Mucosa of rectum (tissue), 2 donors: Measurements from ENCODE around the gene FTH1.
"Not testable (repeated sequence)": the region's sequence is repeated elsewhere in the genome, so short reads cannot be mapped to it uniquely, and the experiment has no call there.

Experiments used
- H3K27ac ChIP-seq, 2 donors: one replicate each; pipeline ENCODE4 v1.7.0; 2013; ENCODE audit warnings: inconsistent platforms in 2 of 2, low read depth in 2 of 2, low read length in 2 of 2
- H3K27me3 ChIP-seq, 2 donors: one replicate each; pipeline ENCODE4 v1.7.0; 2013; ENCODE audit warnings: low read length in 2 of 2; ENCODE audit not compliant: control insufficient read depth in 2 of 2, insufficient read depth in 2 of 2
- H3K36me3 ChIP-seq, 2 donors: one replicate each; pipeline ENCODE4 v1.7.0; 2013; ENCODE audit warnings: low read length in 2 of 2; ENCODE audit not compliant: control insufficient read depth in 2 of 2, insufficient read depth in 2 of 2
- H3K4me1 ChIP-seq, 2 donors: one replicate each; pipeline ENCODE4 v1.7.0; 2013; ENCODE audit warnings: low read length in 2 of 2, mild to moderate bottlenecking in 1 of 2; ENCODE audit not compliant: control insufficient read depth in 2 of 2, insufficient read depth in 2 of 2
- H3K4me3 ChIP-seq, 2 donors: one replicate each; pipeline ENCODE4 v1.7.0; 2013; ENCODE audit warnings: low read length in 2 of 2
- H3K9ac ChIP-seq, 2 donors: one replicate each; pipeline ENCODE4 v1.7.0; 2013; ENCODE audit warnings: low read length in 2 of 2, low read depth in 1 of 2, mild to moderate bottlenecking in 1 of 2
- H3K9me3 ChIP-seq, 2 donors: one replicate each; pipeline ENCODE4 v1.7.0; 2013; ENCODE audit warnings: low read length in 2 of 2; ENCODE audit not compliant: control insufficient read depth in 2 of 2
- donor health status: healthy.
- donor health status: Normal muscosa, but diverticular disease.

The FTH1 gene

GRCh38 chr11:61956191-61957020 is 11.0 kb downstream of the FTH1 start:
- Histone ChIP-seq H3K27me3 (no peaks in the 10 kb centered on the region), H3K36me3 (peaks cover 2 to 4% of the 10 kb centered on the region in 2 donors), H3K9ac (no peak overlapping the region), H3K27ac (no peak overlapping the region), H3K4me3 (peak overlapping the region in 1 of 2 donors; percentile 40), H3K9me3 (no peaks in the 10 kb centered on the region), H3K4me1 (peaks cover 2 to 4% of the 10 kb centered on the region in 2 donors)

GRCh38 chr11:61955422-61956135 is 11.9 kb downstream of the FTH1 start:
- H3K9ac ChIP-seq, result peak overlapping the region; percentile 47 to 53
- peaks cover 2 to 4% of the 10 kb centered on the region in 2 donors for H3K4me1 ChIP-seq
- no peaks in the 10 kb centered on the region for H3K9me3 ChIP-seq
- H3K27me3 ChIP-seq, result no peaks in the 10 kb centered on the region
- H3K27ac ChIP-seq, result peak overlapping the region; percentile 32 to 35
- H3K4me3 ChIP-seq, result peak overlapping the region; percentile 44 to 45
- peaks cover 0 to 4% of the 10 kb centered on the region in 2 donors for H3K36me3 ChIP-seq

GRCh38 chr11:61954851-61955421 is 12.5 kb downstream of the FTH1 start:
- Histone ChIP-seq H3K4me3 (peak overlapping the region; percentile 44 to 45), H3K9ac (peak overlapping the region; percentile 47 to 53)

GRCh38 chr11:61954106-61954850 is 13.2 kb downstream of the FTH1 start:
- no peak overlapping the region for H3K9ac ChIP-seq
- no peaks in the 10 kb centered on the region for H3K9me3 ChIP-seq
- H3K4me1 ChIP-seq, result peaks cover 2 to 4% of the 10 kb centered on the region in 2 donors
- peak overlapping the region; percentile 45 to 62 for H3K27ac ChIP-seq
- no peak overlapping the region for H3K4me3 ChIP-seq
- H3K27me3 ChIP-seq, result no peaks in the 10 kb centered on the region
- peaks cover 0 to 4% of the 10 kb centered on the region in 2 donors for H3K36me3 ChIP-seq

More at GRCh38 chr11:61954851-61955421, 12.5 kb downstream of the FTH1 start:
- Histone ChIP-seq H3K27me3 (no peaks in the 10 kb centered on the region), H3K27ac (peak overlapping the region; percentile 45 to 62), H3K4me1 (peaks cover 2 to 4% of the 10 kb centered on the region in 2 donors), H3K9me3 (no peaks in the 10 kb centered on the region), H3K36me3 (peaks cover 0 to 4% of the 10 kb centered on the region in 2 donors)

GRCh38 chr11:61953632-61954031 is 13.8 kb downstream of the FTH1 start:
- H3K27ac ChIP-seq, H3K9ac ChIP-seq, H3K27me3 ChIP-seq, H3K9me3 ChIP-seq, H3K4me1 ChIP-seq, H3K36me3 ChIP-seq, H3K4me3 ChIP-seq: not testable (repeated sequence)

- no peak overlapping the region for H3K27ac ChIP-seq
- no peaks in the 10 kb centered on the region for H3K9me3 ChIP-seq
- no peaks in the 10 kb centered on the region for H3K27me3 ChIP-seq
- no peak overlapping the region for H3K4me3 ChIP-seq
- H3K36me3 ChIP-seq, result peaks cover 0 to under 1% of the 10 kb centered on the region in 2 donors
- H3K4me1 ChIP-seq, result peaks cover 2 to 4% of the 10 kb centered on the region in 2 donors
- no peak overlapping the region for H3K9ac ChIP-seq
Observed at GRCh38 chr11:61952882-61953281, 14.6 kb downstream of the FTH1 start.

GRCh38 chr11:61951484-61952135 is 15.8 kb downstream of the FTH1 start:
- H3K36me3 ChIP-seq, result no peaks in the 10 kb centered on the region
- H3K9ac ChIP-seq, result no peak overlapping the region
- no peak overlapping the region for H3K27ac ChIP-seq
- H3K4me1 ChIP-seq, result peaks cover 2 to 4% of the 10 kb centered on the region in 2 donors
- H3K9me3 ChIP-seq, result no peaks in the 10 kb centered on the region
- no peaks in the 10 kb centered on the region for H3K27me3 ChIP-seq
- no peak overlapping the region for H3K4me3 ChIP-seq

GRCh38 chr11:61950035-61950547 is 17.3 kb downstream of the FTH1 start, which contains the start of gene BEST1:
Gene BEST1 (plus strand): TSS chr11:61950351. CDS start chr11:61951807, 1,456 bp downstream.
- peaks cover 0 to 2% of the 10 kb centered on the region in 2 donors for H3K4me1 ChIP-seq
- H3K36me3 ChIP-seq, result no peaks in the 10 kb centered on the region
- H3K4me3 ChIP-seq, result no peak within 1 kb of the TSS
- H3K9ac ChIP-seq, result no peak within 1 kb of the TSS
- peak within 1 kb of the TSS in 1 of 2 donors; percentile 32 for H3K27ac ChIP-seq
- no peaks in the 10 kb centered on the region for H3K27me3 ChIP-seq
- no peaks in the 10 kb centered on the region for H3K9me3 ChIP-seq
